HG03064 (cell line): Measurements from ENCODE around the gene TARDBP.
"Not testable (repeated sequence)": the region's sequence is repeated elsewhere in the genome, so short reads cannot be mapped to it uniquely, and the experiment has no call there.

ENCODE experiments used
- ATAC-seq: cut with Tn5 transposase; IDR thresholded peaks from one replicate; pipeline ENCODE4 v1.9.1; 2021; ENCODE audit warnings: low read depth; ENCODE audit not compliant: unreplicated experiment

Gene TARDBP

DNA sequence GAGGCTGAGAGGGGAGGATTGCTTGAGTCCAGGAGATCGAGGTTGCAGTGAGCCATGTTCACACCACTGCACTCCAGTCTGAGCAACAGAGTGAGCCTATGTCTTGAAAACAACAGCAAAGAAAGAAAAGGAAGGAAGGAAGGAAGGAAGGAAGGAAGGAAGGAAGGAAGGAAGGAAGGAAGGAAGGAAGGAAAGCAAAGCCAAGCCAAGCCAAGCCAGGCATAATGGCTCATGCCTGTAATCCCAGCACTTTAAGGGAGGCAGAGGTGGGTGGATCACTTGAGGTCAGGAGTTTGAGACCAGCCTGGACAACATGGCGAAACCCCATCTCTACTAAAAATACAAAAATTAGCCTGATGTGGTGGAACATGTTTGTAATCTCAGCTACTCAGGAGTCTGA is 20.4 kb upstream of the TARDBP start:
- ATAC-seq: not testable (repeated sequence)

DNA sequence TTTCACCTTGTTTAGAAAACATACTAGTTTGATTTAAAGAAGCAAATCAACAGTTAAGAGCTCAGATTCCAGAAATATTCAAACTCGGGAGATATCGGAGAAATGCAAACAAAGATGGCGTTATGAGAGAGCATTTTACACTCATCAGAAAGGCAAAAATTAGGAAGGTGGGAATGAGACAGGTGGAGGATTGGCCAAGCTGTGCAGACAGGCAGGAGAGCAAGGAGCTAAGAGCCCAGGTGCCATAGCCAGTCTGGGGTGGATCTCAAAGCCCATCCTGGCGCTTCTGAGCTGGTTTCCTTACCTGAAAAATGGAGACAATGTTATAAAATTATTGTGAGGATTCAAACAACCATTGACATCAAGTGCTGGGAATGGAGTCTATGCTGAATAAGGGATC is 19.6 kb upstream of the TARDBP start:
- ATAC-seq: no peak

DNA sequence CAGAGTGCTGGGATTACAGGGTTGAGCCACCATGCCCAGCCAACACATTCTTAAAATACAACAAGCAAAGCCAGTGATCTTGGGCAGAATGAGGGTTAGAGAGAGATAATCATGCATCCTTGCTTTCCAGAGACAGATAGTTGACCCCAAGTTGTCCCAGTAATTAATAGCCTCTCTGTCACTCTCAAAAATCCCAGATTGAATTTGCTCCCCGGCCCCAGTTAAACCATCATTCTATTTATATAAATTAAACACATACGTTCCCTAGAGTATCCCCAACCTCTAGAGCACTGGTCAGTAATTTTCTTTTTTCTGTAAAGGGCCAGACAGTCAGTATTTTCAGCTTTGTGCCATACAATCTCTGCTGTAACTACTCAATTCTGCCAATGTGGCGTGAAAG is 16.4 kb upstream of the TARDBP start:
- no peak for ATAC-seq

DNA sequence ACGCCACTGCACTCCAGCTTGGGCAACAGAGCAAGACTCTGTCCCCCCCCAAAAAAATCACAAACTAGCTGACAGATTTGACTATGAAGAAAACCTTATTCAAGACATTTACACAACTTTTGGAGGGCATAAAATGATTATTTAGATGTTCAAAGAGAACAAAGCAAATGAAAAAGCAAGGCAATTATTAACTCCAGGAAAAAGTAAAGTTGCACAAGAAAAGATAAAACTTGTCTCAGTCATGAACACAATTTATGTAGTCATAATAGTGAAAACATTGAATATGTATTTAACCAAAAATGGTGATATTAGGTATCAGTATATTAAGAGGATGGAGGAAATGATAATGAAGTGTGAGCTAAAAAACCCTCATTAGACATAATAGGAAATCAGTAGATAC is 11.9 kb upstream of the TARDBP start:
- no peak for ATAC-seq

DNA sequence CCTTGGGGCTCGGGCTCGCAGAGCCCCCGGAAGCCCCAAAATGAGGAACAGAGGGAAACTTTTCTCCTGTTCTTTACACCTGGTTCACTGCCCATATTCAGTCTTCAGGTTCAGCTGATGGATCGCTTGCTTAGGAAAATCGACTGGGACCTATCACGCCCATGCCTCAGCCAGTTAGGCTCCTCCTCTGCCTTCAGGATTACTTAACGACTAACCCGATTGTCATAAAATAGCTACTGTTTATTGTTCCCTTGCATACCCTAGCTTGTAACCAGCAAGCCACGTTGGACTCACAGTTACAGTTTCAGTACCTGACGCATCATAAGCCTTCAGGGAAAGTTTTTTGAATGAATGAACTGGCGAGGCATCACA is 692 bp downstream of the TARDBP start:
- no peak for ATAC-seq

DNA sequence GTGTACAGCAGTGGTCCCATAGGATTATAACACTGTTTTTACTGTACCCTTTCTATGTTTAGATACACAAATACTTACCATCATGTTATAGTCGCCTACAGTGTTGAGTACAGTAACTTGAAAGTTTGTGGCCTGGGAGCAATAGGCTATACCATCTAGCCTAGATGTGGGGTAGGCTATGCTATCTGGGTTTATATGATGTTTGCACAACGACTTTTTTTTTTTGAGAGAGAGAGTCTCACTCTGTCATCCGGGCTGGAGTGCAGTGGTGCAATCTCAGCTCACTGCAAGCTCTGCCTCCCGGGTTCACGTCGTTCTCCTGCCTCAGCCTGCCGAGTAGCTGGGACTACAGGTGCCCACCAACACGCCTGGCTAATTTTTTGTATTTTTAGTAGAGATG is 6.9 kb downstream of the TARDBP start:
- ATAC-seq: not testable (repeated sequence)

GRCh38 chr1:11019971-11020370 is 7.5 kb downstream of the TARDBP start:
- no peak for ATAC-seq

GRCh38 chr1:11023201-11023600 is 10.7 kb downstream of the TARDBP start:
- ATAC-seq: no peak

- no peak for ATAC-seq
These were observed 11.9 kb downstream of the TARDBP start for GRCh38 chr1:11024154-11024873.

DNA sequence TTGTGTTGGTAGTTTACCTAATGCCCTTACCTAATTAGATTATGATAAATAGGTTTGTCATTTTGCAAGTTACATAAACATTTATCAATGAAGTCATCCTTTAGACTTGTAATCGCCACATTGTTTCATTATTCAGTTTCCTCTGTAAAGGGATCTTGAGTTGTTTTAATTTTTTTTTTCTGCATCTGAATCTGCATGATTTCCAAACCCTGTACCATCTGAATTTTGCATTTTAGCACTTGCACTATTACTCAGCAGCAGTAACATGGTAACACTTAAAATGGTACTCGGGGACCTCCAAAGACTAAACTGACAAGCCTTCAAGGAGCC is 12.4 kb downstream of the TARDBP start:
- no peak for ATAC-seq

- ATAC-seq: no peak
These were observed 13.2 kb downstream of the TARDBP start for GRCh38 chr1:11025618-11026017.

DNA sequence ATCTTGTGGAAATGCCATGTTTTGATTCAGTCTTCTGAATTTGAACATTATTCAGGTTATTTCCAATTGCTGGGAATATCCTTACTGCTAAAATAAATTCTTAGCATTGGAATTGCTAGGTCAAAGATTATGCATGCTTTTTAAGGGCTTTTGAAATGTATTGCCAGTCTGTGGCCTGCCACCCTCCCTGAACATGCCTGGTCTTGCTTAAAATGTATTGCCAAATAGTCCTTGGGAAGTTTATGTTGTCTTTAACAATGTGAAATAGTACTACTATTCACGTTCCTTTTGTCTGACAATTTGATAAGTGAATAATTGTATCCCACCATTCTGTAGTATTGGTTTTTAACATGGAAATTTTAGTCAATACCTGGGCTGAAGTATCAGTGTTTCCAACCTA is 13.6 kb downstream of the TARDBP start:
- no peak for ATAC-seq

DNA sequence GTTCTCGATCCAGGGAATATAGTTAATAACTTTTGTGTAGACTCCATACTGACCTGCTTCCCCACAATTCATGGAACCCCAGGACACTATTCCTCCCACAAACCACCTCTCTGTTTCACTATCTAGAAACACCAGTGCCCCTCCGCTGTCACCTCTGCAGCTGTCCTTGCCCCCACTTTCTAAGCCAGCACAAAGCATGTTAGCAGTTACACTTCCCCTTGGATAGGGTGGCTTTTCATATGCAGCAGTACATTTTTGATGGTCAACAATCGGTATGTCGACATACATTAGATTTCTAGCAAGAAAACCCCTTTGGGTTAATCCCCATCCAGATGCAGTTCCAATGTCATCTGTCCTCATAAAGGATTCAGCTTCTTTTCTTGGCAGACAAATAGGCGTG is 14.4 kb downstream of the TARDBP start:
- no peak for ATAC-seq

DNA sequence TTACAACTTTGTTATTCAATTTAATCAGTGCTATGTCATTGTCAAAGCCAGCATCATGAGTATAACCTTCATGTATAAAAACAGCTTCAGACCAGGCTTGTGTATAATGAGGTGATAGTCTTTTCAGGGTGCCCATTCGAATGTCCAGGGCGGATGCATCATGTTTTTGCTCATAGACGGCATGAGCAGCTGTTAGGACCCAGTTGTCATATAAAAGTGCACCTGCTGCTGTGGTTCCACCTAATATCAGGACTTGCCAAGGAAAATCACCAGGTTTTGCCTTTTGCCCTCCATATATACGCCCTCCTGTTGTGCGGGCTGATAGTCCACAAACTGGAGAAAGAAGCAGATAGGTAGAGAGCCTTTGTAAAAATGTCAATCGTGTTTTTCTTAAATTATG is 14.9 kb downstream of the TARDBP start:
- no peak for ATAC-seq

GRCh38 chr1:11028018-11028417 is 15.6 kb downstream of the TARDBP start:
- ATAC-seq: no peak

DNA sequence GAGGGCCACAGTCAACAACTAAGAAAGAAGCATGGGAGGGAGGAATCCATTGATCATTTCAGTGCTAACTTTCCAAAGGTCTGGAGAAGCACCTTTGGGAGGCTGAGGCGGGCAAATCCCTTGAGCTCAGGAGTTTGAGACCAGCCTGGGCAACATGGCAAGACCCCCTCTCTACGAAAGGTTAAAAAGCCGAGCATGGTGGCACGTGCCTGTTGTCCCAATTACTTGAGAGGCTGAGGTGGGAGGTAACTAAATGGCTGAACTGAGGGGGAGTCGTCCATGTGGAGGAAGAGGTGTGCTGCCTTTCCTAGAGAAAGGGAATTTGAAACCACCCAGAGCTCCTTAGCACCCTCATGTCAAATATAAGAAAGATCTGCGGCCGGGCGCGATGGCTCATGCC is 18.4 kb downstream of the TARDBP start:
- no peak for ATAC-seq

GRCh38 chr1:11031624-11032262 is 19.3 kb downstream of the TARDBP start:
- ATAC-seq: no peak

DNA sequence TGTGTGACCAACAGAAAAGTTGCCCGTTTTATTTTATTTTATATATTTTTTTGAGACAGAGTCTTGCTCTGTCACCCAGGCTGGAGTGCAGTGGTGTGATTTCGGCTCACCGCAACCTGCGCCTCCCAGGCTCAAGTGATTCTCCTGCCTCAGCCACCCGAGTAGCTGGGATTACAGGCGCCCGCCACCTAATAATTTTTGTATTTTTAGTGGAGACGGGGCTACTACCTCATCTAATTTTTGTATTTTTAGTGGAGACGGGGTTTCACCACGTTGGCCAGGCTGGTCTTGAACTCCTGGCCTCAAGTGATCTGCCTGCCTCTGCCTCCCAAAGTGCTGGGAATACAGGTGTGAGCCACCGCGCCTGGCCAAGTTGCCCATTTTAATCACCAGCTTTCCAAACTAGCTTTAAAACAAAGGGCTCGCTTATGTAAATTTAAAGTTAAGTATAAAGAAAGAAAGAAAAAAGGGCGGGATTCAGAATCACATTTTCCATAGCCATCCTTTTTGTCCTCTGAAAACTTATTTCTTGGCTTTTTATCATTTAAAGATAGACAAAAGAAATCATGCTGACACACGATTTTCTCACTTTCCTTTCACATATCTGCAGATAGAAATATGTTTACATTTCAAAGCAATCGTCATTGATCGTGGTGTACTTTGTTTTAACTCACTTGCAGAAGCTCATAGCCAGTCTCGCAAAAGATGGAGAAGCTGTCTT is 24.7 kb downstream of the TARDBP start:
- ATAC-seq: not testable (repeated sequence)

DNA sequence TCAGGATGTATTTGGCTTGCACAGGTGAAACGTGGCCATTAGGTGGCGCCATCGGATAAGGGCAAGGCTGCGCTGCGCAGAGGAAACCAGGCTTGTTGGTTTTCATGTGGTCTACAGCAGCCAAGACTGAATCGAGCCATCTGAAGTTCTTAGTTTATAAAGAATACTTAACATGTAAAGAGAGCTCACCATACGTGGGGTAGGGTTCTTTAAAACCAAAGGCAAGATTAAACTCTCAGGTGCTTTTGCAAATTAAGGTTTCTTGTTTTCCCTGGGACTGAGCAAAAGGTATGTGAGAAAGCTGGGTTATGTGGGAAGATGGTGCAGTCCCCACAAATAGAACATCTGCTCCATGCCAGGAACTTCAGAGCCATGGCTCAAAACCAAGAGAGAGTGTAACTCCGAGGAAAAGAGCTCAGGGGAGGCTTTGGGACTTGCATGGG is 25.3 kb downstream of the TARDBP start:
- ATAC-seq: no peak

DNA sequence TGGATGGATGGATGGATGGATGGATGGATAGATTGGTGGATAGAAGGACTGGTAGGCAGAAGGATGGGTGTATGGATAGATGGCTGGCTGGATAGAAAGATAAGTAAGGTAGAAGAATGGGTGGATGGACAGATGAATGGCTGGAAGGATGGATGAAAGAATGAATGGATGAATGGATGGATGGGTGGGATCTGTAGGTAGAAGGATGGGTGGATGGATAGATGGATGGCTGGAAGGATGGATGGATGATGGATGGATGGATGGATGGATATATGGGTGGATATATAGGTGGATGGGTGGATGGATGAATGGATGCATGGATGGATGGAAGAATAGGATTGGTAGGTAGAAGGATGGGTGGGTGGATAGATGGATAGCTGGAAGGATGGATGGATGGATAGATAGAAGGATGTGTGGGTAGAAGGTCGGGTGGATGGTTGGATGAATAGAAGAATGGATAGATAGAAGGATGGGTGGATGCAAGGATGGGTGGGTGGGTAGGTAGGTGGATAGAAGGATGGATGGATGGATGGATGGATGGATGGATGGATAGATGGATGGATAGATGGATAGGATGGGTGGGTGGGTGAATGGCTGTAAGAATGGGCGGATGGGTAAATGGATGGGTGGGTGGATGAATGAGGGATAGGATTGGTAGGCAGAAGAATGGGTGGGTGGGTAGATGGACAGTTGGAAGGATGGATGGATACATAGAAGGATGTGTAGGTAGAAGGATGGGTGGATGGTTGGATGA is 27.1 kb downstream of the TARDBP start:
- no peak for ATAC-seq

GRCh38 chr1:11040105-11040429 is 27.6 kb downstream of the TARDBP start:
- not testable (repeated sequence) for ATAC-seq
